ENCODE data around the gene CDKN1B. TPM values are rescaled to one million over a fixed set of nuclear protein-coding genes. Genes with fewer than 3 reads are reported as not detected.

CDKN1B gene
- total and polyA plus RNA-seq, 2 donors from 2014 or later, result 27.9 to 52.3 TPM

- H3K27me3 ChIP-seq (ENCODE audit: control insufficient read depth, insufficient read depth, low read length), result no peaks in the 10 kb centered on the region
- H3K4me1 ChIP-seq (ENCODE audit: control insufficient read depth in 2 of 3, insufficient read depth in 2 of 3, low read depth in 1 of 3, low read length in 3 of 3), result peaks cover 0 to 5% (median 0%) of the 10 kb centered on the region in 3 donors
- H3K9ac ChIP-seq (ENCODE audit: low read length in 3 of 3), result peak overlapping the region; percentile 41 to 94 (median 86)
- H3K27ac ChIP-seq (ENCODE audit: low read depth in 2 of 2, low read length in 2 of 2), result peak overlapping the region; percentile 97 to 98
- DNase-seq, result peak; percentile 96 to 99 (median 98)
- peak overlapping the region; percentile 72 to 82 (median 77) for H3K4me3 ChIP-seq (ENCODE audit: low read length in 3 of 3)
- H3K9me3 ChIP-seq (ENCODE audit: control insufficient read depth in 2 of 3, insufficient read depth in 1 of 3, low read length in 3 of 3), result no peaks in the 10 kb centered on the region
- peak; percentile 14 for TF ChIP-seq CTCF (IDR thresholded peaks at IDR 0.05; ENCODE audit: borderline replicate concordance, extremely low read depth, insufficient read depth)
- intact Hi-C loops (cut with DNase I), result no loop called here
- no peak for FAIRE-seq
- peaks cover 0 to 6% (median 0%) of the 10 kb centered on the region in 3 donors for H3K36me3 ChIP-seq (ENCODE audit: control insufficient read depth in 2 of 3, insufficient read depth in 3 of 3, low read length in 3 of 3)
Observed at GRCh38 chr12:12725086-12725955, 8.2 kb downstream of the CDKN1B start.

- peaks cover 0 to 5% (median 0%) of the 10 kb centered on the region in 3 donors for H3K4me1 ChIP-seq (ENCODE audit: control insufficient read depth in 2 of 3, insufficient read depth in 2 of 3, low read depth in 1 of 3, low read length in 3 of 3)
- peak overlapping the region; percentile 72 to 82 (median 77) for H3K4me3 ChIP-seq (ENCODE audit: low read length in 3 of 3)
- DNase-seq (no peak), FAIRE-seq (no peak)
- H3K27ac ChIP-seq (ENCODE audit: low read depth in 2 of 2, low read length in 2 of 2), result peak overlapping the region; percentile 91 to 98
- intact Hi-C loops (cut with DNase I), result no loop called here
- H3K36me3 ChIP-seq (ENCODE audit: control insufficient read depth in 2 of 3, insufficient read depth in 3 of 3, low read length in 3 of 3), result no peaks in the 10 kb centered on the region
- H3K27me3 ChIP-seq (ENCODE audit: control insufficient read depth, insufficient read depth, low read length), result no peaks in the 10 kb centered on the region
- H3K9me3 ChIP-seq (ENCODE audit: control insufficient read depth in 2 of 3, insufficient read depth in 1 of 3, low read length in 3 of 3), result no peaks in the 10 kb centered on the region
- H3K9ac ChIP-seq (ENCODE audit: low read length in 3 of 3), result peak overlapping the region; percentile 37 to 71 (median 41)
- no peak for TF ChIP-seq CTCF (IDR thresholded peaks at IDR 0.05; ENCODE audit: borderline replicate concordance, extremely low read depth, insufficient read depth)
Observed at GRCh38 chr12:12725956-12726554, 8.9 kb downstream of the CDKN1B start.

GRCh38 chr12:12726555-12727093 lies 9.5 kb downstream of the CDKN1B start:
- TF ChIP-seq CTCF (IDR thresholded peaks at IDR 0.05; ENCODE audit: borderline replicate concordance, extremely low read depth, insufficient read depth), result no peak
- Histone ChIP-seq H3K4me1 (ENCODE audit: control insufficient read depth in 2 of 3, insufficient read depth in 2 of 3, low read depth in 1 of 3, low read length in 3 of 3) (peaks cover 0 to 5% (median 0%) of the 10 kb centered on the region in 3 donors), H3K27ac (ENCODE audit: low read depth in 2 of 2, low read length in 2 of 2) (peak overlapping the region in 1 of 2 donors; percentile 36), H3K27me3 (ENCODE audit: control insufficient read depth, insufficient read depth, low read length) (no peaks in the 10 kb centered on the region), H3K9ac (ENCODE audit: low read length in 3 of 3) (peak overlapping the region in 1 of 3 donors; percentile 41), H3K36me3 (ENCODE audit: control insufficient read depth in 2 of 3, insufficient read depth in 3 of 3, low read length in 3 of 3) (no peaks in the 10 kb centered on the region), H3K4me3 (ENCODE audit: low read length in 3 of 3) (peak overlapping the region; percentile 72 to 82 (median 77)), H3K9me3 (ENCODE audit: control insufficient read depth in 2 of 3, insufficient read depth in 1 of 3, low read length in 3 of 3) (no peaks in the 10 kb centered on the region)
- FAIRE-seq, result no peak
- DNase-seq, result peak in 1 of 5 donors; percentile 50
- intact Hi-C loops (cut with DNase I), result no loop called here
